RWPE2 (cell line): ENCODE measurements around the gene RETREG1.

ENCODE experiments used
- ATAC-seq: fragments of 200-7000 bp; cut with Tn5 transposase; 3 replicates; pipeline ENCODE4 v1.9.1; 2021; ENCODE audit warnings: low read depth
- DNase-seq: peaks from one replicate; pipeline ENCODE4 v3.0.0-alpha.2; 2020; ENCODE audit warnings: low spot score
- H3K27ac ChIP-seq: fragments of 450-650 bp; 2 replicates; pipeline ENCODE4 v1.5.1; 2017; ENCODE audit warnings: mild to moderate bottlenecking; ENCODE audit not compliant: poor library complexity, severe bottlenecking
- H3K27me3 ChIP-seq: fragments of 250-450 bp; sonication (Bioruptor Pico); 2 replicates; pipeline ENCODE4 v1.5.1; 2021; ENCODE audit warnings: mild to moderate bottlenecking, moderate library complexity; ENCODE audit not compliant: insufficient read depth, poor library complexity, severe bottlenecking
- H3K36me3 ChIP-seq: fragments of 250-450 bp; sonication (Bioruptor Pico); 2 replicates; pipeline ENCODE4 v1.5.1; 2020; ENCODE audit warnings: low read depth, mild to moderate bottlenecking, moderate library complexity
- H3K4me1 ChIP-seq: fragments of 250-450 bp; sonication (Bioruptor Pico); 2 replicates; pipeline ENCODE4 v1.5.1; 2021; ENCODE audit warnings: mild to moderate bottlenecking, moderate library complexity; ENCODE audit not compliant: insufficient read depth, poor library complexity, severe bottlenecking
- H3K4me3 ChIP-seq: fragments of 250-450 bp; sonication (Bioruptor Pico); 2 replicates; pipeline ENCODE4 v1.5.1; 2021; ENCODE audit warnings: mild to moderate bottlenecking, moderate library complexity; ENCODE audit not compliant: severe bottlenecking
- H3K9me3 ChIP-seq: fragments of 250-450 bp; sonication (Bioruptor Pico); 2 replicates; pipeline ENCODE4 v1.5.1; 2021; ENCODE audit warnings: mild to moderate bottlenecking, moderate library complexity; ENCODE audit not compliant: severe bottlenecking
- CTCF ChIP-seq: fragments of 450-650 bp; IDR thresholded peaks from one replicate; pipeline ENCODE4 v1.5.1; 2017; ENCODE audit warnings: mild to moderate bottlenecking, moderate library complexity; ENCODE audit not compliant: poor library complexity, severe bottlenecking

RETREG1 gene

GRCh38 chr5:16561660-16562059, 55.1 kb downstream of the RETREG1 start:
- no peak for ATAC-seq
- Histone ChIP-seq H3K4me3 (no peak overlapping the region), H3K4me1 (no peaks in the 10 kb centered on the region), H3K36me3 (no peaks in the 10 kb centered on the region), H3K27ac (no peak overlapping the region), H3K9me3 (no peaks in the 10 kb centered on the region), H3K27me3 (no peaks in the 10 kb centered on the region)
- TF ChIP-seq CTCF = no peak
- DNase-seq = no peak

GRCh38 chr5:16559702-16560101, 57.1 kb downstream of the RETREG1 start:
- DNase-seq (no peak), ATAC-seq (no peak)
- TF ChIP-seq CTCF = no peak
- Histone ChIP-seq H3K27me3 (no peaks in the 10 kb centered on the region), H3K27ac (no peak overlapping the region), H3K4me3 (no peak overlapping the region), H3K9me3 (no peaks in the 10 kb centered on the region), H3K36me3 (no peaks in the 10 kb centered on the region), H3K4me1 (no peaks in the 10 kb centered on the region)

GRCh38 chr5:16558984-16559629, 57.7 kb downstream of the RETREG1 start:
- Histone ChIP-seq H3K4me3 (no peak overlapping the region), H3K4me1 (no peaks in the 10 kb centered on the region), H3K36me3 (no peaks in the 10 kb centered on the region), H3K27me3 (no peaks in the 10 kb centered on the region), H3K9me3 (no peaks in the 10 kb centered on the region), H3K27ac (no peak overlapping the region)
- ATAC-seq (no peak), DNase-seq (no peak)
- no peak for TF ChIP-seq CTCF

- ATAC-seq = no peak
- H3K4me1 ChIP-seq = no peaks in the 10 kb centered on the region
- H3K27me3 ChIP-seq = no peaks in the 10 kb centered on the region
These were observed 59.3 kb downstream of the RETREG1 start for GRCh38 chr5:16557477-16557876.

More at GRCh38 chr5:16557477-16557876, 59.3 kb downstream of the RETREG1 start:
- no peak for DNase-seq
- H3K36me3 ChIP-seq = no peaks in the 10 kb centered on the region
- no peak overlapping the region for H3K4me3 ChIP-seq
- no peak for TF ChIP-seq CTCF
- no peaks in the 10 kb centered on the region for H3K9me3 ChIP-seq
- no peak overlapping the region for H3K27ac ChIP-seq
